ENCODE results near the gene MUC4. TPM values are rescaled to one million over a fixed set of nuclear protein-coding genes. Genes with fewer than 3 reads are reported as not detected.
A peak's percentile ranks its signal among the peaks of the same experiment; 100 is the strongest.

Gene MUC4
- total RNA-seq, 1 experiment from 2014 or later = 0.20 TPM

DNA sequence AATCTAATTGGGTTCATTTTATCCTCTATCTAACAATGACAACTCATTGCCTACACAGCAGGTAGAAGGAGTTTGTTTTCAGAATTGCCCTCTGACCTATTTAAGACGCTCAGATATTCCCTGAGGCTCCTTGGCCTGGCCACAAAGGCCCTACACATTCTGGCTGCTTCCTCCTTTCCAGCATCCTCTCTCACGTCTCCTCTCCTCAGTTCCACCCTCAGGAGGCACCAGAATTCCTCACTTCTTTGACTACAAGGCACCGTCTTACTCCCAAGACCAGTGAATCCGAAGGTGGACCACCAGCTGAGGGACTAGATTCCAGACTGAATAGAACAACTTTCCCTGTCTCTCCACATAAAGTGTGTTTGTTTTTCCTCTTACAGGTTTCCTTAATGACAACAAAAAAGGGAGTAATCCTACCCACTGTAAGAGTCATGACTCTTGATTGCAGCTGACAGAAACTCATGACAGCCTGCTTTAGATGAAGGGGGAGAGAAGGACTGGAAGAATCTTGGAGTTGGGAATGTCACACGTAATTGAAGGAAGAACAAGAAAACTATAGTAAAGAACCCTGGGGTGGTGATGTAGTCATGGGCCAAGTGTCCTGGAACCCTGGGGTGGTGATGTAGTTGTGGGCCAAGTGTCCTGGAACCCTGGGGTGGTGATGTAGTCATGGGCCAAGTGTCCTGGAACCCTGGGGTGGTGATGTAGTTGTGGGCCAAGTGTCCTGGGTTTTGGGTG lies 112.9 kb downstream of the MUC4 start:
- in situ Hi-C loops (cut with HindIII; ENCODE audit: low pct_unique_long_range_greater_than_20kb, low sequenced_read_pairs) = no loop called here
- DNase-seq (ENCODE audit: low read depth) = peak; percentile 41

DNA sequence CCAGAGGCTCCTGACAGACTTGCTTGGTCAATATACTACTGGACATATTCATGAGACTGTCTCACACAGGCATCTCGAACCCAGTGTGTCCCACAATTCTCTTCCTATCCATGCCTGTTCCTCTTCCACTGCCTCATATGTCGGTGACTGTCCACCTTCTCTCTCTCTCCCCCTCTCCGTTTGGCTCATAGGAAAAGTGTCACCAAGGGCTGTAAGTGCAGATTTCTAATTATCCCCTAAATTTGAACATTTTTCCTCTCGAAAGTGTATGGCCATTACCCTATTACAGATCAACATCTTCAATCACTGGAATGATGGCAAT lies 113.4 kb downstream of the MUC4 start:
- DNase-seq (ENCODE audit: low read depth) = no peak
- in situ Hi-C loops (cut with HindIII; ENCODE audit: low pct_unique_long_range_greater_than_20kb, low sequenced_read_pairs) = no loop called here

DNA sequence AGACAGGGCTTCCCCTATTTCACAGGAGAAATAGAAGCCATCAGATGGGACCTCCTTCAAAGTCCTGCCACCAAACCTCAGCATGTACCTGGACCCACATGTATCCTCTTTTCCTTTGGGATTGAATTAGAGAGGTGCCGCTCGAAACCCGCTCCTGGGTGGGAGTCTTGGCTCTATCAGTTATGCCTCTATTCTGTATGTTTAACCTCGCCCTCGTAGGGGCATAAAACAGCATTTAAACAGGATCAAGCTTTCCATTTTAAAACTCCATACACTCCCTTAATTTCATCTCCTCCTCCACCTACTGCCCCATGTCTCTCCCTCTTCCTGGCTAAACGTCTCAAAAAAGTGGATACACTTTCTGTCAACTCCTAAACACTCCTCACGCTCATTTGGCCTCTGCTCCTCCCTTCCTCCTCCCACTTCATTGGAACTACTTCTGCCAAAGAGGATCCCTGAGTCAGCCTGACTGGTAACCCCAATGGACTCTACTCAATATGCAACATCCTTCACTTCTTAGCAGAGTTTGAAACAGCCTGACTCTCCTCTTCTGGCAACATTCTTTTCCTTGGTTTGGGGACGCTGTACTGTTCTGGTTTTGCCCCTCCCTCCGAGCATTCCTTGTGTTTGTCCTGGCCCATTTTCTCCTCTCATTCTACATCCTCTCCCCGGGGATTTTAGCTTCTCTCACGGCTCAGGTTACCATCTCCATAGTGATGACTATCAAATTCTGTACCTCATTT lies 114.0 kb downstream of the MUC4 start:
- peak; percentile 82 for DNase-seq (ENCODE audit: low read depth)
- in situ Hi-C loops (cut with HindIII; ENCODE audit: low pct_unique_long_range_greater_than_20kb, low sequenced_read_pairs) = no loop called here

Other genes starting within 250 kb of the MUC4 start
- gene APOD, start 228.0 kb downstream of the MUC4 start, total RNA-seq (2014; rRNA removed; shearing (Covaris generic); ENCODE audit: low replicate concordance) = not detected in 2 replicates
- 0.17 and 29.7 TPM in 2 replicates for gene MUC20, start 91.0 kb downstream of the MUC4 start, total RNA-seq (2014; rRNA removed; shearing (Covaris generic); ENCODE audit: low replicate concordance)
- gene TNK2, start 96.6 kb upstream of the MUC4 start, total RNA-seq (2014; rRNA removed; shearing (Covaris generic); ENCODE audit: low replicate concordance) = 10.7 and 21.2 TPM in 2 replicates

Measured in Caki2 (cell line).